Nephron (organoid): Measurements from ENCODE around the gene NBEAL1.
A peak's percentile ranks its signal among the peaks of the same experiment; 100 is the strongest.
"Not testable (repeated sequence)": the region's sequence is repeated elsewhere in the genome, so short reads cannot be mapped to it uniquely, and the experiment has no call there.

Source experiments
- H3K27ac Mint-ChIP-seq, 3 experiments: 2 replicates each; pipeline ENCODE4 v1.8.0; 2020; ENCODE audit warnings: mixed read lengths in 3 of 3, mild to moderate bottlenecking in 2 of 3, moderate library complexity in 1 of 3
- H3K27me3 Mint-ChIP-seq: 2 replicates; pipeline ENCODE4 v1.8.0; 2021; ENCODE audit warnings: low read depth, mild to moderate bottlenecking, moderate library complexity, mixed read lengths
- H3K36me3 Mint-ChIP-seq: 2 replicates; pipeline ENCODE4 v1.8.0; 2020; ENCODE audit warnings: low read depth, mixed read lengths
- H3K4me1 Mint-ChIP-seq: 2 replicates; pipeline ENCODE4 v1.8.0; 2020; ENCODE audit warnings: mixed read lengths
- H3K4me3 Mint-ChIP-seq, 3 experiments: 2 replicates each; pipeline ENCODE4 v1.8.0; 2020; ENCODE audit warnings: mild to moderate bottlenecking in 3 of 3, mixed read lengths in 3 of 3, moderate library complexity in 2 of 3
- H3K9me3 Mint-ChIP-seq: 2 replicates; pipeline ENCODE4 v1.8.0; 2020; ENCODE audit warnings: mixed read lengths
- TF ChIP-seq, protein P1 (sequence below), 3 experiments: fragments of 200-600 bp; sonication (generic); IDR thresholded peaks; one replicate each; pipeline ENCODE4 v1.5.0; 2021; ENCODE audit warnings: antibody characterized with exemption in 3 of 3; ENCODE audit not compliant: unreplicated experiment in 3 of 3

NBEAL1 gene

GRCh38 chr2:203246646-203247045 lies 232.0 kb downstream of the NBEAL1 start:
- Mint-ChIP-seq H3K9me3 (no peaks in the 10 kb centered on the region), H3K4me1 (no peaks in the 10 kb centered on the region), H3K27me3 (no peaks in the 10 kb centered on the region), H3K4me3 (no peak overlapping the region), H3K27ac (no peak overlapping the region), H3K36me3 (peaks cover 48% of the 10 kb centered on the region)
- TF ChIP-seq, protein P1, sequence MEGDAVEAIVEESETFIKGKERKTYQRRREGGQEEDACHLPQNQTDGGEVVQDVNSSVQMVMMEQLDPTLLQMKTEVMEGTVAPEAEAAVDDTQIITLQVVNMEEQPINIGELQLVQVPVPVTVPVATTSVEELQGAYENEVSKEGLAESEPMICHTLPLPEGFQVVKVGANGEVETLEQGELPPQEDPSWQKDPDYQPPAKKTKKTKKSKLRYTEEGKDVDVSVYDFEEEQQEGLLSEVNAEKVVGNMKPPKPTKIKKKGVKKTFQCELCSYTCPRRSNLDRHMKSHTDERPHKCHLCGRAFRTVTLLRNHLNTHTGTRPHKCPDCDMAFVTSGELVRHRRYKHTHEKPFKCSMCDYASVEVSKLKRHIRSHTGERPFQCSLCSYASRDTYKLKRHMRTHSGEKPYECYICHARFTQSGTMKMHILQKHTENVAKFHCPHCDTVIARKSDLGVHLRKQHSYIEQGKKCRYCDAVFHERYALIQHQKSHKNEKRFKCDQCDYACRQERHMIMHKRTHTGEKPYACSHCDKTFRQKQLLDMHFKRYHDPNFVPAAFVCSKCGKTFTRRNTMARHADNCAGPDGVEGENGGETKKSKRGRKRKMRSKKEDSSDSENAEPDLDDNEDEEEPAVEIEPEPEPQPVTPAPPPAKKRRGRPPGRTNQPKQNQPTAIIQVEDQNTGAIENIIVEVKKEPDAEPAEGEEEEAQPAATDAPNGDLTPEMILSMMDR (IDR thresholded peaks at IDR 0.05; ENCODE audit: unreplicated experiment in 3 of 3): no peak

- Mint-ChIP-seq H3K4me3 (no peak overlapping the region), H3K9me3 (no peaks in the 10 kb centered on the region), H3K27ac (no peak overlapping the region), H3K27me3 (no peaks in the 10 kb centered on the region), H3K4me1 (no peaks in the 10 kb centered on the region), H3K36me3 (peaks cover 55% of the 10 kb centered on the region)
- TF ChIP-seq, protein P1 (IDR thresholded peaks at IDR 0.05; ENCODE audit: unreplicated experiment in 3 of 3): no peak
Observed at GRCh38 chr2:203252818-203253217, 238.1 kb downstream of the NBEAL1 start.

- peaks cover 55% of the 10 kb centered on the region for H3K36me3 Mint-ChIP-seq
- peak overlapping the region in 1 of 3 experiments; percentile 57 for H3K27ac Mint-ChIP-seq
- H3K4me1 Mint-ChIP-seq, H3K27me3 Mint-ChIP-seq, H3K4me3 Mint-ChIP-seq, H3K9me3 Mint-ChIP-seq: not testable (repeated sequence)
Observed at GRCh38 chr2:203253422-203254095, 238.9 kb downstream of the NBEAL1 start.

DNA sequence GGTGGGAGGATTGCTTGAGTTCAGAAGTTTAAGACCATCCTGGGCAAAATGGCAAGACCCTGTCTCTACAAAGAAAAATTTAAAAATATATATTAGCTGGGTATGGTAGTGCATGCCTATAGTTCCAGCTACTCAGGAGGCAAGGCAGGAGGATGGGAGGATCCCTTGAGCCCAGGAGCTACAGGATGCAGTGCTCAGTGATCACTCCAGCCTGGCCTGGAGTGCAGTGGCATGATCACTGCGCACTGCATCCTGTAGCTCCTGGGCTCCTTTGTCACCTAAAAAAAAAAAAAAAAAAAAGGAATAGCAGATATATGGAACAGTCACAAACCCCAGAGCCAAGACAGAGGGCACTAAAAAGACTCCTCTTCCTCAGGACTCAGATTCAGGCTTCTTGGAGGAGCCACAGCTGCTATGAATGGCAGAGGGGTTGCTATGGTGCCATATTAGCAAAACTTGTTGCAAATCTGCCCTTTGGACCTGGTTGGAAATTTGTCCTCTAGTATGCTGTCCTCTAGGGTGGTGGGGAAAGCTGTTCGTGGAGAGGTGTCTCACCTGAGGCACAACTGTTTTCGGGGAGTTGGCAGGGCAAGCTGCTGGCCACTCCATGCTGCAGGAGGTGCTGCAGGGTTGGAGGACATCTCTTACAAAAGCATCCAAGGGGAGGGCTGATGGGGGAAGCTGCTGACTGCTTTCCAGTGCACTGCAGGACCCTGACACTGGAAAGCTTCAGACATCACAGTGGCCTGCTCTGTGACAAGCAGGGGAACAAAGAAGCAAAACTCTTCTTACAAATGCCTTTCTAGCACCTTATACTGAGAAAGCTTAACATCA lies 246.9 kb downstream of the NBEAL1 start:
- TF ChIP-seq, protein P1 (IDR thresholded peaks at IDR 0.05; ENCODE audit: unreplicated experiment in 3 of 3): no peak
- Mint-ChIP-seq H3K36me3 (peaks cover 52% of the 10 kb centered on the region), H3K27ac (peak overlapping the region in 1 of 3 experiments; percentile 30), H3K4me1 (no peaks in the 10 kb centered on the region), H3K4me3 (no peak overlapping the region), H3K9me3 (no peaks in the 10 kb centered on the region), H3K27me3 (no peaks in the 10 kb centered on the region)
